ENCODE results near the gene SS18L1. TPM values are rescaled to one million over a fixed set of nuclear protein-coding genes. Genes with fewer than 3 reads are reported as not detected.

The SS18L1 gene
- total RNA-seq, 2 donors from 2014 or later: 10.1 to 17.7 TPM

DNA sequence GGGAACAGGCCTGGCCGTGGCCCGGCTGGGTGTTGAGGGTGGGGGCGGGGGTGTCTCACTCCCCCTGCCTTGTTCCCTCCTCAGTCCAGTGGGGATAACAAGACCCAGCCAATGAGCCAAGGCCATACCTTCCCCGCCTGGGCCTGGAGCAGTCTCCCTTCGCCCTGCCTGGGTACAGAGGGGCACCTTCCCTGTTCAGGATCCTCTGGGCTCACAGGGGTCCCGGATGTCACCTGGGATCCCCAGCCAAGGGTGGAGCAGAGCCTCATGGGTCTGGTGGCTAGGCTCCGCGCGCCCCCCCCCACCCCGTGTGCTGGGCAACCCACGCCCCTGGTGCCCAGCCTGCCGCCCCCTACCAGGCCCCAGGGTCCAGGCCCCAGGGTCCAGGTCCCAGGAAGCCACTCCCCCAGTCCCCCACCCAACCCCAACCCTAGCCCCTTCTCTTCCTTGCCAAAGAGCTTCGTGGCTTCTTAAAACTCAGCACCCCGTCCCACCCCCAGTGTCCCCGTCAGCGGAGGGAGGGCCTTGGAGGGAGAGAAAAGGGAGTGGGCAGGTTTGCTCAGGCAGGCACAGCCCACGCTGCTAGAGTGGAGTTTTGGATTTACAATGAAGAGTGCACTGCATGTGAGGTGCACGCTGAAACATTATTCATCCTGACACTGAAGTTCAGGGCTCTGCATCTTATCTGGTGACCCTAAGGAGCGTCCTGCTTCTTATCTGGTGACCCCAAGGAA is 64.7 kb downstream of the SS18L1 start:
- TF ChIP-seq, protein P1, sequence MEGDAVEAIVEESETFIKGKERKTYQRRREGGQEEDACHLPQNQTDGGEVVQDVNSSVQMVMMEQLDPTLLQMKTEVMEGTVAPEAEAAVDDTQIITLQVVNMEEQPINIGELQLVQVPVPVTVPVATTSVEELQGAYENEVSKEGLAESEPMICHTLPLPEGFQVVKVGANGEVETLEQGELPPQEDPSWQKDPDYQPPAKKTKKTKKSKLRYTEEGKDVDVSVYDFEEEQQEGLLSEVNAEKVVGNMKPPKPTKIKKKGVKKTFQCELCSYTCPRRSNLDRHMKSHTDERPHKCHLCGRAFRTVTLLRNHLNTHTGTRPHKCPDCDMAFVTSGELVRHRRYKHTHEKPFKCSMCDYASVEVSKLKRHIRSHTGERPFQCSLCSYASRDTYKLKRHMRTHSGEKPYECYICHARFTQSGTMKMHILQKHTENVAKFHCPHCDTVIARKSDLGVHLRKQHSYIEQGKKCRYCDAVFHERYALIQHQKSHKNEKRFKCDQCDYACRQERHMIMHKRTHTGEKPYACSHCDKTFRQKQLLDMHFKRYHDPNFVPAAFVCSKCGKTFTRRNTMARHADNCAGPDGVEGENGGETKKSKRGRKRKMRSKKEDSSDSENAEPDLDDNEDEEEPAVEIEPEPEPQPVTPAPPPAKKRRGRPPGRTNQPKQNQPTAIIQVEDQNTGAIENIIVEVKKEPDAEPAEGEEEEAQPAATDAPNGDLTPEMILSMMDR (IDR thresholded peaks at IDR 0.05): no peak
- DNase-seq: no peak
- intact Hi-C loops (cut with DNase I): no loop called here
- H3K9me3 ChIP-seq: no peaks in the 10 kb centered on the region
- no peak overlapping the region for H3K4me3 ChIP-seq
- no peaks in the 10 kb centered on the region for H3K4me1 ChIP-seq
- H3K36me3 ChIP-seq: no peaks in the 10 kb centered on the region
- H3K27me3 ChIP-seq: peaks cover 14% of the 10 kb centered on the region
- no peak overlapping the region for H3K9ac ChIP-seq (ENCODE audit: low read depth in 2 of 2, low read length in 2 of 2)
- no peak overlapping the region for H3K27ac ChIP-seq

DNA sequence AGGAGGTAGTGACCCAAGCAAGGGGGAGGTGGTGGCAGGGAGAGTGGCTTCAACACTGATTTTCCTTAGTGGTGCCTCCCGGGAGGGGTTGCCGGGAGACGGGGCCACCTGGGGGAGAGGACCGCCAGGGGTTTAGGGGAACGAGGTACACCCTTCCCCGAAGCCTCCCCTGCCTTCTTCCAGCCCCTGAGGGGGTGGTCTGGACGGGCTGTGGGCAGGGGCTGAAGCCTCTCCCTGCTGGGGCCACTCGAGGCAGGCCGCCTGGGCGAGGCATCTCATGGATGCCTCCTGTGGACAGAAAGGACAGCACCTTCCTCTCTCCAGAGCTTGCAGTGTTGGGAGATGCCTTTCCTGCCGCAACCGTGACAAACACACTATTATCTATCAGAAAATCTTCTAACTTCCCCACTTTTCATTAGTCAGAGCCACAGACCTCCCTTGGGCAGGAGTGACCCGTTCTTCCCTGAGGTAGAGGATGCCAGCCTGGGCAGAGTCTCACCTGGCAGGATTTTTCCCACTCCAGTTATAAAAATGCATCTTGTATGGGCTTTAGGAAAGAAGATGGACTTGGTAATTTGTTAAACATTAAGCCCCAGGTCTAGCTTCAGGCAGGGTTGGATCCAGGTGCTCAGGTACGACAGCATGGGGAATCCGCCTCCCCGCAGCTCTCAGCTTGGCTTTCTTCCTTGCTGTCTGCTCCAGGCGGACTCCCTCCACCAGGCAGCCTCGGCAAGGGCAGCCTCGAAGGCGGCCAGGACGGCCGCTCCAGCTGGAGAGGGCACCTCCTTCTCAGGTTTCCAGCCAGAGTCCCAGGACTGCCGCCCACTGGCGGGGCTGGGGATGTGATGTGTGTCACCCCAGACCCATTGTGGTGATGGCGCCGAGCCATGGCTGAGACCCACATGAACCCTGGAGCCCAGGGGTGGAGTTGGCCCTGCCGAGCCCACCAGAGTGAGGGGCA is 65.5 kb downstream of the SS18L1 start:
- intact Hi-C loops (cut with DNase I): no loop called here
- H3K9ac ChIP-seq (ENCODE audit: low read depth in 2 of 2, low read length in 2 of 2): no peak overlapping the region
- no peak overlapping the region for H3K27ac ChIP-seq
- no peaks in the 10 kb centered on the region for H3K4me1 ChIP-seq
- no peaks in the 10 kb centered on the region for H3K36me3 ChIP-seq
- TF ChIP-seq, protein P1 (IDR thresholded peaks at IDR 0.05): no peak
- no peak for DNase-seq
- peaks cover 14% of the 10 kb centered on the region for H3K27me3 ChIP-seq
- H3K4me3 ChIP-seq: no peak overlapping the region
- H3K9me3 ChIP-seq: no peaks in the 10 kb centered on the region

DNA sequence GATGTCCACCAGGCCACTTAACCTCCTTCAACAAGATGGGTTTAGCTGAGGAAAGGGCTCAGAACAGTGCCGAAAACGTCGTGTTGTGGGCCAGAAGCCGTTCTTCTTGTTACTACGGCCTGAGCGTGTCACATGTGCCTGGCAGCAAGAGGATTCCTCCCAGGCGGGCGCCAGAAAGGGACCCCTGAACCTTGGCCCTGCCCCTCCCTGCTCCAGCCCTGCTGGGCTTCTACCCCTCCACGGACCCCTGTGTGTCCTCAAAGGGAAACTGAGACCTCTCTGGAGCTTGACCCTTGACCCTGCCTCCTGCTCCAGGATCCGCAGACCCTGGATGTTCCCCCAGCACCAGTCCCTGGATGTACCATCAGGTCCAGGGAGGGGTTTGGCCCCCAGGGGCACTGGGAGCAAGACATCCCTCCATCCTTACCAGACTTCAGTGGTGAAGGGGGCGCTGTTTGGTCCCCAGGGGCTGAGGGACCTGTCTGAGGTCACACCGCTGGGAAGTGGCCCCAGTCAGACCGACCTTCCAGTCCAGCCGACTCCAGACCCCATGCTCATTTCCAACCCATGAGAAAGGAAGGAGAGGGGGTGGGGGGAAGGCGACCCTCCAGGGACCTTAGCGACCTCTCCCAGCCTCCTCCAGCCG is 66.4 kb downstream of the SS18L1 start:
- Histone ChIP-seq H3K4me1 (no peaks in the 10 kb centered on the region), H3K4me3 (no peak overlapping the region), H3K36me3 (no peaks in the 10 kb centered on the region), H3K27me3 (peaks cover 14% of the 10 kb centered on the region), H3K9ac (ENCODE audit: low read depth in 2 of 2, low read length in 2 of 2) (no peak overlapping the region), H3K27ac (no peak overlapping the region), H3K9me3 (no peaks in the 10 kb centered on the region)
- no peak for DNase-seq
- TF ChIP-seq, protein P1 (IDR thresholded peaks at IDR 0.05): no peak
- intact Hi-C loops (cut with DNase I): no loop called here

DNA sequence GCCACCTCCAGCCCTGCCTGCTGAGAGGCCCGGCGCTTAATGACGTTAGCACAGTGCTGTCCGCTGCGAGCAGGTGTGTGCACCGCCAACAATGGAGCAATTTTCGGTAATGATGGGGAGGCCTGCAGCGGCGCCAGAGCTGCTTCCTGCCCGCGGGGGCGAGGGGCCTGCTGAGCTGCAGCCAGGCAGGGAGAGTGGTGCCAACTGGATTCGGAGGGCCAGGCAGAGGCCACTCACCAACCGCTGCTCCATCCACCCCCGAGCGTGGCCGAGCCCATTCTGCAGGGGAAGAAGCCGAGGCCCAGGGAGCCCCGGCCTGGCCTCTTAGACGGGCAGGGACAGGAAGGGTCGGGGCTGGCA is 66.9 kb downstream of the SS18L1 start:
- intact Hi-C loops (cut with DNase I): no loop called here
- Histone ChIP-seq H3K27me3 (peaks cover 14% of the 10 kb centered on the region), H3K9ac (ENCODE audit: low read depth in 2 of 2, low read length in 2 of 2) (no peak overlapping the region), H3K9me3 (no peaks in the 10 kb centered on the region), H3K4me1 (no peaks in the 10 kb centered on the region), H3K4me3 (no peak overlapping the region), H3K27ac (no peak overlapping the region), H3K36me3 (no peaks in the 10 kb centered on the region)
- TF ChIP-seq, protein P1 (IDR thresholded peaks at IDR 0.05): no peak
- no peak for DNase-seq

DNA sequence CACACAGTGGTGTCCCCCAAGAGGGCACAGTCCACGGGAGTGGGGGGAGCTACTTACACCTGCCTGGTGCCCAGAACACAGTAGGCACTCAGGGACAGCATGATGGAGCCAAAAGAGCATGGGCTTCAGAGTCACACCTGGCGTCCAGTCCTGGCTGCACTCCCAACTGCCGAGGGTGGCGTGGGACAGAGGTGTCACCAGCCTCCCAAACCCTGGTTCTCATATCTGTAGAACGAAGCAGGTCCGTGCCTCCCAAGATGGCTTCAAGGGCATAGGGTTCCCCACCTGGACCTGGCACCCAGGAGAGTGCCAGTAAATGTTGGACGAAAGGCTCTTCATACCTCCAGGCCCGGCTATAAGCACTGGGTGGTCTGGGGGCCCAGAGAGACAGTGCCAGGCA is 67.6 kb downstream of the SS18L1 start:
- no peak for DNase-seq
- Histone ChIP-seq H3K36me3 (no peaks in the 10 kb centered on the region), H3K27me3 (peaks cover 14% of the 10 kb centered on the region), H3K4me1 (no peaks in the 10 kb centered on the region), H3K4me3 (no peak overlapping the region), H3K9me3 (no peaks in the 10 kb centered on the region), H3K9ac (ENCODE audit: low read depth in 2 of 2, low read length in 2 of 2) (no peak overlapping the region), H3K27ac (no peak overlapping the region)
- TF ChIP-seq, protein P1 (IDR thresholded peaks at IDR 0.05): no peak
- intact Hi-C loops (cut with DNase I): no loop called here

Measured in colonic mucosa (tissue), 4 donors.